GM12878 (cell line): Measurements from ENCODE around the gene H2AZ2. TPM values are rescaled to one million over a fixed set of nuclear protein-coding genes. Genes with fewer than 3 reads are reported as not detected.

Source experiments
- ATAC-seq: fragments of 200-7000 bp; cut with Tn5 transposase; 3 replicates; pipeline ENCODE4 v1.9.1; 2020; ENCODE audit warnings: mild to moderate bottlenecking, moderate library complexity
- BruUV-seq: library from RNA; stranded (reverse); fragments of 400-500 nt; replicated peaks from 2 replicates; lab custom pipeline; 2021; lab: Mats Ljungman, UMichigan
- CTCF ChIA-PET: fragments of 300-600 bp; sonication (Branson Sonifier 250); formaldehyde crosslinking; extraction: SDS; loops from one replicate; lab custom pipeline; 2021; ENCODE audit warnings: inconsistent platforms; lab: Yijun Ruan, JAX
- POLR2A ChIA-PET: fragments of 350-600 bp; formaldehyde crosslinking; extraction: SDS; loops from one replicate; lab custom pipeline; 2021; ENCODE audit warnings: inconsistent platforms; lab: Charles Lee
- RAD21 ChIA-PET: fragments of 300-600 bp; sonication (Branson Sonifier 250); formaldehyde crosslinking; loops from one replicate; lab custom pipeline; 2023; ENCODE audit warnings: antibody characterized with exemption; ENCODE audit not compliant: unreplicated experiment; lab: Charles Lee
- SMC1A ChIA-PET: fragments of 300-600 bp; sonication (Branson Sonifier 250); formaldehyde crosslinking; loops from one replicate; lab custom pipeline; 2023; ENCODE audit not compliant: unreplicated experiment, uncharacterized antibody; lab: Charles Lee
- DNase-seq: peaks from one replicate; pipeline ENCODE4 v3.0.0-alpha.2; 2011; ENCODE audit warnings: low read depth, low spot score
- FAIRE-seq: peaks from 3 replicates; lab custom pipeline; 2011; peaks lifted over from hg19 to GRCh38; lab: Jason Lieb, UNC
- H2AFZ ChIP-seq: 2 replicates; pipeline ENCODE4 v1.6.0; 2011; ENCODE audit warnings: low read depth, low read length, control low read depth; ENCODE audit not compliant: control insufficient read depth
- H3K27ac ChIP-seq: 2 replicates; pipeline ENCODE4 v1.5.1; 2011; ENCODE audit warnings: control low read depth; ENCODE audit not compliant: control insufficient read depth, insufficient read depth
- H3K27me3 ChIP-seq, 2 experiments: replicated peaks in 1 of 2; 2 replicates each; pipeline versions ENCODE4 v1.6.0 to v1.6.1; 2011; ENCODE audit warnings: low read length in 1 of 2; ENCODE audit not compliant: control insufficient read depth in 2 of 2, insufficient read depth in 2 of 2
- H3K36me3 ChIP-seq, 2 experiments: 2 replicates each; pipeline ENCODE4 v1.5.1; 2011; ENCODE audit warnings: low read length in 1 of 2; ENCODE audit not compliant: control insufficient read depth in 2 of 2, insufficient read depth in 2 of 2
- H3K4me1 ChIP-seq: 2 replicates; pipeline ENCODE4 v1.6.1; 2011; ENCODE audit warnings: mild to moderate bottlenecking, low read length, moderate library complexity, mixed read lengths; ENCODE audit not compliant: control insufficient read depth, insufficient read depth
- H3K4me2 ChIP-seq: 2 replicates; pipeline ENCODE4 v1.6.0; 2011; ENCODE audit warnings: control low read depth; ENCODE audit not compliant: control insufficient read depth, insufficient read depth
- H3K4me3 ChIP-seq: fragments of 200-600 bp; sonication (generic); 2 replicates; pipeline ENCODE4 v1.5.1; 2016
- H3K79me2 ChIP-seq: 2 replicates; pipeline ENCODE4 v1.6.0; 2011; ENCODE audit warnings: low read length; ENCODE audit not compliant: control insufficient read depth, insufficient read depth
- H3K9ac ChIP-seq: 2 replicates; pipeline ENCODE4 v1.8.0; 2011; ENCODE audit warnings: low read length, control low read depth, mixed read lengths; ENCODE audit not compliant: control insufficient read depth, insufficient read depth
- H3K9me3 ChIP-seq: replicated peaks from 3 replicates; pipeline ENCODE4 v1.5.1; 2011; ENCODE audit warnings: mild to moderate bottlenecking, low read length; ENCODE audit not compliant: control insufficient read depth, insufficient read depth
- H4K20me1 ChIP-seq: 2 replicates; pipeline ENCODE4 v1.6.0; 2011; ENCODE audit not compliant: control insufficient read depth, insufficient read depth
- ATF7 ChIP-seq: fragments of 450-650 bp; IDR thresholded peaks from 2 replicates; pipeline ENCODE4 v1.6.1; 2016; ENCODE audit warnings: low read depth, mild to moderate bottlenecking
- CEBPB ChIP-seq, 2 experiments: fragments of 150-350 bp in 1 of 2; IDR thresholded peaks; 2 replicates each; pipeline ENCODE4 v1.6.1; 2012 to 2014; ENCODE audit warnings: low read depth in 2 of 2, low read length in 2 of 2, borderline replicate concordance in 1 of 2, inconsistent platforms in 1 of 2
- HDAC6 ChIP-seq: fragments of 200-600 bp; sonication (generic); IDR thresholded peaks from one replicate; pipeline ENCODE4 v1.8.0; 2017; ENCODE audit warnings: antibody characterized with exemption; ENCODE audit not compliant: unreplicated experiment
- JUNB ChIP-seq: IDR thresholded peaks from 2 replicates; pipeline ENCODE4 v1.6.1; 2016; ENCODE audit warnings: antibody characterized with exemption, mild to moderate bottlenecking
- POU2F2 ChIP-seq: IDR thresholded peaks from 3 replicates; pipeline ENCODE4 v1.6.1; 2011; ENCODE audit warnings: low read depth, mild to moderate bottlenecking, low read length, borderline replicate concordance
- SREBF1 ChIP-seq: IDR thresholded peaks from 2 replicates; pipeline ENCODE4 v1.6.1; 2012; ENCODE audit warnings: mild to moderate bottlenecking, low read length
- WGBS: methylation state at CpG from one replicate; pipeline ENCODE4 v1.1.6; 2016; ENCODE audit warnings: low lambda C conversion rate; ENCODE audit not compliant: insufficient replicate concordance, insufficient coverage; ENCODE audit errors: missing lambda C conversion rate; 5-methylcytosine and 5-hydroxymethylcytosine counted together
- in situ Hi-C: fragments of 300-500 bp; cut with MboI; formaldehyde crosslinking; loops from 9 replicates; pipeline ENCODE4 v1.14.3; 2018; ENCODE audit warnings: mixed read lengths
- intact Hi-C: fragments of 100-400 bp; cut with micrococcal nuclease; formaldehyde crosslinking; loops from one replicate; pipeline ENCODE4 v1.14.2; 2022; ENCODE audit not compliant: unreplicated experiment
- polyA plus RNA-seq, 11 experiments: library from polyadenylated mRNA; depleted of rRNA in 4 of 11; unstranded in 6 of 11; stranded (reverse) in 5 of 11; fragments of >200 nt; fragmentation: Nextera tagmentation in 4 of 11; fragmentation: Illumina TruSeq in 1 of 11; extraction: Ambion mirVana in 4 of 11; extraction: Trizol in 1 of 11; gene quantifications; 1 replicate in 1 of 11; 2 replicates in 10 of 11; pipeline versions ENCODE4 v1.2.1 to v1.2.3, GENCODE V29; 2011 to 2016; ENCODE audit warnings: inconsistent platforms in 2 of 11, missing spikeins in 2 of 11, low read depth in 1 of 11
- total RNA-seq, 4 experiments: library from RNA; depleted of rRNA in 3 of 4; stranded (reverse); fragments of >200 nt in 3 of 4; fragmentation: Illumina TruSeq in 1 of 4; extraction: Trizol in 1 of 4; gene quantifications; 2 replicates each; pipeline versions ENCODE4 v1.2.1 to v1.2.3, GENCODE V29; 2013 to 2021
- TF ChIP-seq, protein P1 (sequence below): fragments of 450-650 bp; IDR thresholded peaks from 2 replicates; pipeline ENCODE4 v1.6.1; 2017; ENCODE audit warnings: mild to moderate bottlenecking
- TF ChIP-seq, protein P2 (sequence below): IDR thresholded peaks from 2 replicates; pipeline ENCODE4 v1.6.1; 2012; ENCODE audit warnings: mild to moderate bottlenecking, low read depth, low read length

Gene H2AZ2
- total and polyA plus RNA-seq, 10 of the 15 experiments (the other 5 are each of a cell fraction or from before 2014, with no cell fraction given): 118 to 366 (median 223) TPM

DNA sequence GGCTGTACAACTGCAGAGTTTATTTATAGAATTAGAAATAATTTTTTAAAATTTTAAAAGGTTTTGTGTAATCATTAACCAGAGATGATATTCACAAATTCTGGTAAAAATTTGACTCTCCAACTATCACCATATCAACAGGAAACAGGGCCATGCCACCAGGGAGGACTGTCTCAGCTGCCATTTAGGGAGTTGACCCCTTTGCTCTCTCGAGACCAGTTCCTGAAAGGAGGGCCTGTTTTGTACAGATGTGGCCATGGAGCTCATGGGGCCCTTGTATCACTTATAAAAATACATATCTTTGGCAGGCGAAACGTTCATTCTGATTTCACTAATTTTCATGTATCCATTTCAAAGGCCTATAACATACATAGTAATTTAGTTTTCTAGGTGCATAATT lies 20.3 kb downstream of the H2AZ2 start:
- Histone ChIP-seq H3K4me3 (no peak overlapping the region), H3K27me3 (no peaks in the 10 kb centered on the region), H3K79me2 (no peaks in the 10 kb centered on the region), H3K4me1 (no peaks in the 10 kb centered on the region), H4K20me1 (no peaks in the 10 kb centered on the region), H2AFZ (no peak overlapping the region), H3K36me3 (peaks cover 4 to 18% of the 10 kb centered on the region in 2 experiments), H3K4me2 (no peak overlapping the region), H3K27ac (no peak overlapping the region), H3K9ac (no peak overlapping the region), H3K9me3 (no peaks in the 10 kb centered on the region)
- ChIA-PET SMC1A (interaction anchor here (0.9 to 1.4 kb wide), 3 partner anchors 221 to 309 kb away, joined by 3 read pairs; partner anchors contain the start of gene OGDH), RAD21 (no interaction called here), CTCF (interaction anchor here (1.1 to 2.8 kb wide), 5 partner anchors 11 to 239 kb away, joined by 3 to 7 read pairs (median 5); no protein-coding TSS in a partner anchor), POLR2A (interaction anchor here (1.0 kb wide), 1 partner anchor 20 kb away, joined by 3 read pairs; no protein-coding TSS in a partner anchor)
- TF ChIP-seq SREBF1: no peak
- TF ChIP-seq CEBPB (IDR thresholded peaks at IDR 0.05; ENCODE audit: borderline replicate concordance in 1 of 2, low read depth in 2 of 2, low read length in 2 of 2): no peak
- no peak for TF ChIP-seq POU2F2
- TF ChIP-seq JUNB: no peak
- in situ Hi-C loops: no loop called here
- intact Hi-C loops: no loop called here
- FAIRE-seq: no peak
- WGBS: 78% methylated on average over 3 of the region's 3 CpGs
- no peak for ATAC-seq
- DNase-seq: no peak
- BruUV-seq: no TSS peak

DNA sequence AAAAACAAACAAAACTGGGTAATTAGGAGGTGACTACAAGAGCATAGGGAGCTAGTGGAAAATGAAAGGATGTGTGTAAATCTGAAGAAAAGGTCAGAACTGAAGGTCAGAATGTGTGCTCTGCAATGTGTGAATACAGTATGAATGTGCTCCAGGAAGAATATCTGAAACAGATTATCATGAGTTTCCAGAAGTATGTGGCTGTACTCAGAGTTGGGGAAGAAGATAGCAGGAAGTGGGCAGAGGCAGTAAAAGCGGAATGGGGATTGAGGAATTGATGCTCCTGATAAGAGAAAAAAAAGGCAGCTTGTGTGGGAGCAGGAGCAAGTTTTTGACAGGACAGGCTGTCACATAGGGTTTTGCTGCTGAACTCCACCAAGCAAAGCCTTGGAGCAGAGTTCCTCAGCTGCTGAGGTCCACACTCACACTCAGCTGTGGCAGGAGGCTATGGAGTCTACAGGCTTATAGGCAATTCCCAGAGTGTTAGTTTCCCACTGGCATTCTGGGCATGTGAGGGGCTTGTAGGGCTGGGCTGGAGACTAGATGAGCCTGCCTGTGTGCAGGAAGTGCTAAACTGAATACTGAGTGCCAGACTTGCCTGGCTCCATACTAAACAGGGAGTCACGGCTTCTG lies 22.9 kb downstream of the H2AZ2 start:
- Histone ChIP-seq H3K36me3 (peaks cover 3 to 16% of the 10 kb centered on the region in 2 experiments), H3K9ac (no peak overlapping the region), H3K9me3 (no peaks in the 10 kb centered on the region), H3K4me2 (no peak overlapping the region), H3K27ac (no peak overlapping the region), H3K79me2 (no peaks in the 10 kb centered on the region), H4K20me1 (no peaks in the 10 kb centered on the region), H3K27me3 (no peaks in the 10 kb centered on the region), H2AFZ (no peak overlapping the region), H3K4me3 (no peak overlapping the region), H3K4me1 (no peaks in the 10 kb centered on the region)
- no peak for DNase-seq
- WGBS: 100% methylated on average over 2 of the region's 2 CpGs
- CTCF ChIA-PET: interaction anchor here (0.6 to 1.2 kb wide), 2 partner anchors 35 to 96 kb away, joined by 3 read pairs; no protein-coding TSS in a partner anchor
- intact Hi-C loops (no loop called here), in situ Hi-C loops (no loop called here)
- SMC1A ChIA-PET: interaction anchor here (1.0 to 1.5 kb wide), 5 partner anchors 13 to 30 kb away, joined by 3 to 4 read pairs (median 4); partner anchors contain the start of gene PPIA
- POLR2A ChIA-PET: interaction anchor here (0.9 kb wide), 1 partner anchor 20 kb away, joined by 3 read pairs; no protein-coding TSS in a partner anchor
- ATAC-seq: no peak
- FAIRE-seq: no peak
- RAD21 ChIA-PET: no interaction called here
- no TSS peak for BruUV-seq
- TF ChIP-seq ATF7 (no peak), HDAC6 (no peak)
- TF ChIP-seq, protein P1, sequence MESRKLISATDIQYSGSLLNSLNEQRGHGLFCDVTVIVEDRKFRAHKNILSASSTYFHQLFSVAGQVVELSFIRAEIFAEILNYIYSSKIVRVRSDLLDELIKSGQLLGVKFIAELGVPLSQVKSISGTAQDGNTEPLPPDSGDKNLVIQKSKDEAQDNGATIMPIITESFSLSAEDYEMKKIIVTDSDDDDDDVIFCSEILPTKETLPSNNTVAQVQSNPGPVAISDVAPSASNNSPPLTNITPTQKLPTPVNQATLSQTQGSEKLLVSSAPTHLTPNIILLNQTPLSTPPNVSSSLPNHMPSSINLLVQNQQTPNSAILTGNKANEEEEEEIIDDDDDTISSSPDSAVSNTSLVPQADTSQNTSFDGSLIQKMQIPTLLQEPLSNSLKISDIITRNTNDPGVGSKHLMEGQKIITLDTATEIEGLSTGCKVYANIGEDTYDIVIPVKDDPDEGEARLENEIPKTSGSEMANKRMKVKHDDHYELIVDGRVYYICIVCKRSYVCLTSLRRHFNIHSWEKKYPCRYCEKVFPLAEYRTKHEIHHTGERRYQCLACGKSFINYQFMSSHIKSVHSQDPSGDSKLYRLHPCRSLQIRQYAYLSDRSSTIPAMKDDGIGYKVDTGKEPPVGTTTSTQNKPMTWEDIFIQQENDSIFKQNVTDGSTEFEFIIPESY: no peak
- TF ChIP-seq, protein P2, sequence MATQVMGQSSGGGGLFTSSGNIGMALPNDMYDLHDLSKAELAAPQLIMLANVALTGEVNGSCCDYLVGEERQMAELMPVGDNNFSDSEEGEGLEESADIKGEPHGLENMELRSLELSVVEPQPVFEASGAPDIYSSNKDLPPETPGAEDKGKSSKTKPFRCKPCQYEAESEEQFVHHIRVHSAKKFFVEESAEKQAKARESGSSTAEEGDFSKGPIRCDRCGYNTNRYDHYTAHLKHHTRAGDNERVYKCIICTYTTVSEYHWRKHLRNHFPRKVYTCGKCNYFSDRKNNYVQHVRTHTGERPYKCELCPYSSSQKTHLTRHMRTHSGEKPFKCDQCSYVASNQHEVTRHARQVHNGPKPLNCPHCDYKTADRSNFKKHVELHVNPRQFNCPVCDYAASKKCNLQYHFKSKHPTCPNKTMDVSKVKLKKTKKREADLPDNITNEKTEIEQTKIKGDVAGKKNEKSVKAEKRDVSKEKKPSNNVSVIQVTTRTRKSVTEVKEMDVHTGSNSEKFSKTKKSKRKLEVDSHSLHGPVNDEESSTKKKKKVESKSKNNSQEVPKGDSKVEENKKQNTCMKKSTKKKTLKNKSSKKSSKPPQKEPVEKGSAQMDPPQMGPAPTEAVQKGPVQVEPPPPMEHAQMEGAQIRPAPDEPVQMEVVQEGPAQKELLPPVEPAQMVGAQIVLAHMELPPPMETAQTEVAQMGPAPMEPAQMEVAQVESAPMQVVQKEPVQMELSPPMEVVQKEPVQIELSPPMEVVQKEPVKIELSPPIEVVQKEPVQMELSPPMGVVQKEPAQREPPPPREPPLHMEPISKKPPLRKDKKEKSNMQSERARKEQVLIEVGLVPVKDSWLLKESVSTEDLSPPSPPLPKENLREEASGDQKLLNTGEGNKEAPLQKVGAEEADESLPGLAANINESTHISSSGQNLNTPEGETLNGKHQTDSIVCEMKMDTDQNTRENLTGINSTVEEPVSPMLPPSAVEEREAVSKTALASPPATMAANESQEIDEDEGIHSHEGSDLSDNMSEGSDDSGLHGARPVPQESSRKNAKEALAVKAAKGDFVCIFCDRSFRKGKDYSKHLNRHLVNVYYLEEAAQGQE: no peak
